Measurements from ENCODE around the gene ESX1. TPM values are rescaled to one million over a fixed set of nuclear protein-coding genes. Genes with fewer than 3 reads are reported as not detected.

The ESX1 gene
- total RNA-seq, 3 donors from 2014 or later (not counting 1 experiment from before 2014, with no cell fraction given), result not detected

- intact Hi-C loops (cut with micrococcal nuclease), result no loop called here
- H3K36me3 Mint-ChIP-seq, result no peaks in the 10 kb centered on the region
- no peak overlapping the region for H3K4me3 ChIP-seq (ENCODE audit: low read length)
- H3K36me3 ChIP-seq (ENCODE audit: control insufficient read depth, insufficient read depth, low read length), result no peaks in the 10 kb centered on the region
- DNase-seq, result no peak
- H3K4me1 Mint-ChIP-seq, result no peaks in the 10 kb centered on the region
- WGBS (ENCODE audit: insufficient coverage), result 89% methylated on average over 2 of the region's 4 CpGs
- no peak for TF ChIP-seq CTCF (IDR thresholded peaks at IDR 0.05)
- H3K4me3 Mint-ChIP-seq, result no peak overlapping the region
- H3K27me3 ChIP-seq (ENCODE audit: control insufficient read depth, insufficient read depth, low read length), result no peaks in the 10 kb centered on the region
- no peaks in the 10 kb centered on the region for H3K4me1 ChIP-seq (ENCODE audit: control insufficient read depth, insufficient read depth, low read length)
- H3K27ac ChIP-seq (ENCODE audit: low read length), result no peak overlapping the region
- H3K9me3 ChIP-seq (ENCODE audit: control insufficient read depth, insufficient read depth, low read length), result no peaks in the 10 kb centered on the region
- peaks cover 11 to 37% of the 10 kb centered on the region in 2 donors for H3K27me3 Mint-ChIP-seq (ENCODE audit: low read depth in 2 of 2)
- no peak overlapping the region for H3K27ac Mint-ChIP-seq
- no peaks in the 10 kb centered on the region for H3K9me3 Mint-ChIP-seq
- ATAC-seq, result no peak
Observed at GRCh38 chrX:104285201-104285600, 30.5 kb upstream of the ESX1 start.

DNA sequence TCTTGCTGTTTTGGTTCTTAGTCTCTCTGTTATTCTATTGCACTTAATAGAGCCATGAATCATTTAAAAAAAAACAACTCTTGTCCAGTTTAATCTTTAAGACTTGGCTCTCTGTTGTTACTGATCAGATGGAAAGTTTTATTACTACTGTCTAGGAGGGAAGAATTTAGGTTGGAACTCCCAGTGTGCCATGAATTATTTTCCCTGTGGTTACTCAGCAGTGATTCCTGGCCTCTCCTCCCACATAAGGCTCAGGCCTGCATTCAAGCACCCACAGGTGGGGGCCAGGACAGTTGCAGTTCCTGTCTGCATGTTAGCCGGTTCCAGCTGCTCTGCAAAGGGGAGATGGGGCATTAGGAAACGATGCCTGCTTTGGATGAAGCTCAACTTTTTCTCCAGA is 29.8 kb upstream of the ESX1 start:
- intact Hi-C loops (cut with micrococcal nuclease), result no loop called here
- Mint-ChIP-seq H3K9me3 (no peaks in the 10 kb centered on the region), H3K4me1 (no peaks in the 10 kb centered on the region), H3K27me3 (ENCODE audit: low read depth in 2 of 2) (peaks cover 11 to 30% of the 10 kb centered on the region in 2 donors), H3K27ac (no peak overlapping the region), H3K36me3 (no peaks in the 10 kb centered on the region), H3K4me3 (no peak overlapping the region)
- ATAC-seq (no peak), DNase-seq (no peak)
- WGBS (ENCODE audit: insufficient coverage), result 89% methylated on average over 2 of the region's 2 CpGs
- TF ChIP-seq CTCF (IDR thresholded peaks at IDR 0.05), result no peak
- no peaks in the 10 kb centered on the region for H3K36me3 ChIP-seq (ENCODE audit: control insufficient read depth, insufficient read depth, low read length)
- H3K9me3 ChIP-seq (ENCODE audit: control insufficient read depth, insufficient read depth, low read length), result no peaks in the 10 kb centered on the region
- H3K4me1 ChIP-seq (ENCODE audit: control insufficient read depth, insufficient read depth, low read length), result no peaks in the 10 kb centered on the region
- no peaks in the 10 kb centered on the region for H3K27me3 ChIP-seq (ENCODE audit: control insufficient read depth, insufficient read depth, low read length)
- H3K4me3 ChIP-seq (ENCODE audit: low read length), result no peak overlapping the region
- no peak overlapping the region for H3K27ac ChIP-seq (ENCODE audit: low read length)

GRCh38 chrX:104282166-104282725 is 27.5 kb upstream of the ESX1 start:
- Histone ChIP-seq H3K36me3 (ENCODE audit: control insufficient read depth, insufficient read depth, low read length) (no peaks in the 10 kb centered on the region), H3K27me3 (ENCODE audit: control insufficient read depth, insufficient read depth, low read length) (no peaks in the 10 kb centered on the region), H3K27ac (ENCODE audit: low read length) (no peak overlapping the region), H3K4me1 (ENCODE audit: control insufficient read depth, insufficient read depth, low read length) (no peaks in the 10 kb centered on the region), H3K9me3 (ENCODE audit: control insufficient read depth, insufficient read depth, low read length) (no peaks in the 10 kb centered on the region), H3K4me3 (ENCODE audit: low read length) (no peak overlapping the region)
- no peak for ATAC-seq
- DNase-seq, result no peak
- intact Hi-C loops (cut with micrococcal nuclease), result no loop called here
- Mint-ChIP-seq H3K4me1 (no peaks in the 10 kb centered on the region), H3K4me3 (no peak overlapping the region), H3K36me3 (no peaks in the 10 kb centered on the region), H3K27ac (no peak overlapping the region), H3K27me3 (ENCODE audit: low read depth in 2 of 2) (peaks cover 9 to 24% of the 10 kb centered on the region in 2 donors), H3K9me3 (no peaks in the 10 kb centered on the region)
- TF ChIP-seq CTCF (IDR thresholded peaks at IDR 0.05), result no peak
- 25% methylated on average over 9 of the region's 9 CpGs for WGBS (ENCODE audit: insufficient coverage)

GRCh38 chrX:104281564-104281963 is 26.8 kb upstream of the ESX1 start:
- 88% methylated on average over 4 of the region's 4 CpGs for WGBS (ENCODE audit: insufficient coverage)
- peaks cover 9 to 24% of the 10 kb centered on the region in 2 donors for H3K27me3 Mint-ChIP-seq (ENCODE audit: low read depth in 2 of 2)
- no peak overlapping the region for H3K4me3 Mint-ChIP-seq
- Histone ChIP-seq H3K27ac (ENCODE audit: low read length) (no peak overlapping the region), H3K36me3 (ENCODE audit: control insufficient read depth, insufficient read depth, low read length) (no peaks in the 10 kb centered on the region), H3K4me1 (ENCODE audit: control insufficient read depth, insufficient read depth, low read length) (no peaks in the 10 kb centered on the region), H3K9me3 (ENCODE audit: control insufficient read depth, insufficient read depth, low read length) (no peaks in the 10 kb centered on the region), H3K27me3 (ENCODE audit: control insufficient read depth, insufficient read depth, low read length) (no peaks in the 10 kb centered on the region), H3K4me3 (ENCODE audit: low read length) (no peak overlapping the region)
- no peaks in the 10 kb centered on the region for H3K9me3 Mint-ChIP-seq
- ATAC-seq (no peak), DNase-seq (no peak)
- no peak for TF ChIP-seq CTCF (IDR thresholded peaks at IDR 0.05)
- no peak overlapping the region for H3K27ac Mint-ChIP-seq
- intact Hi-C loops (cut with micrococcal nuclease), result no loop called here
- H3K36me3 Mint-ChIP-seq, result no peaks in the 10 kb centered on the region
- H3K4me1 Mint-ChIP-seq, result no peaks in the 10 kb centered on the region

Measured in natural killer cell (primary cell).